Tibial artery (tissue), 4 donors: Measurements from ENCODE around the gene BCLAF1.

ENCODE experiments used
- DNase-seq, 2 donors: peaks; one replicate each; pipeline ENCODE4 v3.0.0-alpha.2; 2019
- H3K27ac ChIP-seq, 2 donors: fragments of 200-600 bp; sonication (generic) in 1 of 2; 1 replicate in 1 of 2; 2 replicates in 1 of 2; pipeline ENCODE4 v1.5.1; 2018 to 2019; ENCODE audit warnings: mild to moderate bottlenecking in 1 of 2
- H3K27me3 ChIP-seq, 2 donors: fragments of 200-600 bp; sonication (generic) in 1 of 2; one replicate each; pipeline versions ENCODE4 v1.5.1 to v1.6.0; 2016 to 2019
- H3K36me3 ChIP-seq, 3 donors: fragments of 200-600 bp; sonication (generic) in 2 of 3; one replicate each; pipeline ENCODE4 v1.5.1; 2016 to 2019; ENCODE audit warnings: mild to moderate bottlenecking in 2 of 3
- H3K4me1 ChIP-seq, 4 donors: fragments of 200-600 bp; sonication (generic) in 2 of 4; 1 replicate in 3 of 4; 2 replicates in 1 of 4; pipeline ENCODE4 v1.5.1; 2016 to 2019
- H3K4me3 ChIP-seq, 2 donors: fragments of 200-600 bp; sonication (generic) in 1 of 2; 1 replicate in 1 of 2; 2 replicates in 1 of 2; pipeline ENCODE4 v1.5.1; 2018 to 2019; ENCODE audit warnings: mild to moderate bottlenecking in 2 of 2
- H3K9me3 ChIP-seq, 3 donors: fragments of 200-600 bp; sonication (generic) in 1 of 3; one replicate each; pipeline ENCODE4 v1.5.1; 2016 to 2019
- intact Hi-C: fragments of 100-400 bp; cut with DNase I; formaldehyde crosslinking; loops from one replicate; pipeline ENCODE4 v1.15.0; 2023; ENCODE audit warnings: low total_unique reads
- TF ChIP-seq, protein P1 (sequence below), 2 experiments: fragments of 200-600 bp in 1 of 2; fragments of 450-650 bp in 1 of 2; IDR thresholded peaks; one replicate each; pipeline ENCODE4 v1.5.1; 2017 to 2019; ENCODE audit warnings: antibody characterized with exemption in 2 of 2, mild to moderate bottlenecking in 1 of 2, moderate library complexity in 1 of 2

The BCLAF1 gene, protein sequence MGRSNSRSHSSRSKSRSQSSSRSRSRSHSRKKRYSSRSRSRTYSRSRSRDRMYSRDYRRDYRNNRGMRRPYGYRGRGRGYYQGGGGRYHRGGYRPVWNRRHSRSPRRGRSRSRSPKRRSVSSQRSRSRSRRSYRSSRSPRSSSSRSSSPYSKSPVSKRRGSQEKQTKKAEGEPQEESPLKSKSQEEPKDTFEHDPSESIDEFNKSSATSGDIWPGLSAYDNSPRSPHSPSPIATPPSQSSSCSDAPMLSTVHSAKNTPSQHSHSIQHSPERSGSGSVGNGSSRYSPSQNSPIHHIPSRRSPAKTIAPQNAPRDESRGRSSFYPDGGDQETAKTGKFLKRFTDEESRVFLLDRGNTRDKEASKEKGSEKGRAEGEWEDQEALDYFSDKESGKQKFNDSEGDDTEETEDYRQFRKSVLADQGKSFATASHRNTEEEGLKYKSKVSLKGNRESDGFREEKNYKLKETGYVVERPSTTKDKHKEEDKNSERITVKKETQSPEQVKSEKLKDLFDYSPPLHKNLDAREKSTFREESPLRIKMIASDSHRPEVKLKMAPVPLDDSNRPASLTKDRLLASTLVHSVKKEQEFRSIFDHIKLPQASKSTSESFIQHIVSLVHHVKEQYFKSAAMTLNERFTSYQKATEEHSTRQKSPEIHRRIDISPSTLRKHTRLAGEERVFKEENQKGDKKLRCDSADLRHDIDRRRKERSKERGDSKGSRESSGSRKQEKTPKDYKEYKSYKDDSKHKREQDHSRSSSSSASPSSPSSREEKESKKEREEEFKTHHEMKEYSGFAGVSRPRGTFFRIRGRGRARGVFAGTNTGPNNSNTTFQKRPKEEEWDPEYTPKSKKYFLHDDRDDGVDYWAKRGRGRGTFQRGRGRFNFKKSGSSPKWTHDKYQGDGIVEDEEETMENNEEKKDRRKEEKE

DNA sequence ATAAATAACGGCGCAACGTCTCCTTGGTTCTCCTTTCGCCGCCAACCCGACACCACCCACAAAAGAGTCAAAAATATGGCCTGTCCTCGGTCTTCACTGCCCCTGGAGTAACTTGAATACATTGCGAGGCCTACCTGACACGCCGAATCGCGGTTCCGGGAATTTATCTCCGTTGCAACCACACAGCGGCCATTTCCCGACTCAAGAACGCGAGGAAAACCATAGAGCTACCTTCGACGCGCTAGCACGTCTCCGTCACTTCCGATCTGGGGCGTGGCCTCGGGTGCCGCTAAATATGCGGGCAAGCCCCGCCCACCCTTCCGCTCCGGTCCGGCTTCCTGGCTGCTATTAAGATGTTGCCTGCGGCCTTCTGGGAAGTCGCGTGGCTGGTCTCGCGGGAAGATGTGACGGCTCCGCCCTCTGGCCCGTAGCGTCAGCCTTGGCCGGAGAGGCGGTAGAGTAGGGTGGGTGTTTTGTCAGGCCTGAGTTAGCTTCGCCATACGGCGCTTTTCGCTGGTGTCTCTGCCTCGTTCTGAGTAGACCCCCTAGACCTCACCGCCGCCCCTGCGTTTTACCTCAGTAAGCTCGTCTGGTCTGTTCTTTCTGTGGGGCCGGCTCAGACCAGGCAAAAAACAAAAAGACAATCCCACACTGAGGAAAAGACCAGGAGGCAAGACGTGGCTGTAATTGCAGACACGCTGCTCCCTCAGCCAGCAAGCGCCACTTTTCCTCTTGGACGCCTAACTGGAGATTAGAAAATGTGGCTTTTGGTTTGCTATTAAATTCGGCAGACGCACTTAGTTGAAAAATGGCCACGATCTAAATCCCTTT lies at the start of gene BCLAF1:
TSS of gene BCLAF1 (minus strand) at position 268 of the 831 bp plus-strand sequence. CDS start 9,980 bp downstream, outside the sequence.
- intact Hi-C loops: loop anchor here (2.0 kb wide), 1 partner anchor 39 kb away; the partner anchor contains the start of gene MTFR2
- H3K9me3 ChIP-seq: no peaks in the 10 kb centered on the region
- H3K27me3 ChIP-seq: no peaks in the 10 kb centered on the region
- H3K27ac ChIP-seq: peak within 1 kb of the TSS; percentile 100
- TF ChIP-seq, protein P1, sequence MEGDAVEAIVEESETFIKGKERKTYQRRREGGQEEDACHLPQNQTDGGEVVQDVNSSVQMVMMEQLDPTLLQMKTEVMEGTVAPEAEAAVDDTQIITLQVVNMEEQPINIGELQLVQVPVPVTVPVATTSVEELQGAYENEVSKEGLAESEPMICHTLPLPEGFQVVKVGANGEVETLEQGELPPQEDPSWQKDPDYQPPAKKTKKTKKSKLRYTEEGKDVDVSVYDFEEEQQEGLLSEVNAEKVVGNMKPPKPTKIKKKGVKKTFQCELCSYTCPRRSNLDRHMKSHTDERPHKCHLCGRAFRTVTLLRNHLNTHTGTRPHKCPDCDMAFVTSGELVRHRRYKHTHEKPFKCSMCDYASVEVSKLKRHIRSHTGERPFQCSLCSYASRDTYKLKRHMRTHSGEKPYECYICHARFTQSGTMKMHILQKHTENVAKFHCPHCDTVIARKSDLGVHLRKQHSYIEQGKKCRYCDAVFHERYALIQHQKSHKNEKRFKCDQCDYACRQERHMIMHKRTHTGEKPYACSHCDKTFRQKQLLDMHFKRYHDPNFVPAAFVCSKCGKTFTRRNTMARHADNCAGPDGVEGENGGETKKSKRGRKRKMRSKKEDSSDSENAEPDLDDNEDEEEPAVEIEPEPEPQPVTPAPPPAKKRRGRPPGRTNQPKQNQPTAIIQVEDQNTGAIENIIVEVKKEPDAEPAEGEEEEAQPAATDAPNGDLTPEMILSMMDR (IDR thresholded peaks at IDR 0.05): peak in 1 of 2 experiments; percentile 18
- no peaks in the 10 kb centered on the region for H3K36me3 ChIP-seq
- DNase-seq: peak; percentile 99 to 100
- peak within 1 kb of the TSS; percentile 85 to 95 for H3K4me3 ChIP-seq
- H3K4me1 ChIP-seq: peaks cover 4 to 45% (median 33%) of the 10 kb centered on the region in 4 donors

- Histone ChIP-seq H3K4me1 (no peaks in the 10 kb centered on the region), H3K9me3 (no peaks in the 10 kb centered on the region), H3K36me3 (no peaks in the 10 kb centered on the region), H3K27me3 (no peaks in the 10 kb centered on the region), H3K4me3 (no peak overlapping the region), H3K27ac (no peak overlapping the region)
- intact Hi-C loops: no loop called here
- TF ChIP-seq, protein P1 (IDR thresholded peaks at IDR 0.05): no peak
- no peak for DNase-seq
Observed at GRCh38 chr6:136338486-136338885, 48.8 kb upstream of the BCLAF1 start.

DNA sequence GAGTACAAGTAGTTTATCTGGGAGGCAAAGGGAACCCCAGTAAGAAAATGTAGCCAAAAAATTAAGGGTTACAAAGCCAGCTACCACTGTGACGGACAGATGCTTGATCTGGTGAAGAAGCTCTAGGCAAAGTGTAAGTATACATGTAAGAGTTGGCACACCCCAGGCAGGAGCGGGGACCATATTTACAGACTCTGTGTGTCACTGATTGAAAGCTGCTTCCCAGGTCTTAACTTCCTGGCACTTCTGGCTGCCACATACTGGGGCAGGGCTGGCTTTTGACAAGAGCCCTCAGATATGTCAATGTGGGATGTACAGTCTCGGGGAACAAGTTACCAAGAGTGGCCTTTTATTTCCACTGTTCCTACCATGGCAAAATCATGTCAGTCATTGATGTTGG lies 48.0 kb upstream of the BCLAF1 start:
- TF ChIP-seq, protein P1 (IDR thresholded peaks at IDR 0.05): no peak
- no peaks in the 10 kb centered on the region for H3K4me1 ChIP-seq
- DNase-seq: no peak
- H3K36me3 ChIP-seq: no peaks in the 10 kb centered on the region
- no peak overlapping the region for H3K27ac ChIP-seq
- intact Hi-C loops: no loop called here
- no peaks in the 10 kb centered on the region for H3K9me3 ChIP-seq
- no peak overlapping the region for H3K4me3 ChIP-seq
- H3K27me3 ChIP-seq: no peaks in the 10 kb centered on the region

- intact Hi-C loops: no loop called here
- DNase-seq: no peak
Observed at GRCh38 chr6:136337121-136337520, 47.5 kb upstream of the BCLAF1 start.

More at GRCh38 chr6:136337121-136337520, 47.5 kb upstream of the BCLAF1 start:
- Histone ChIP-seq H3K36me3 (no peaks in the 10 kb centered on the region), H3K9me3 (no peaks in the 10 kb centered on the region), H3K4me3 (no peak overlapping the region), H3K27ac (no peak overlapping the region), H3K4me1 (no peaks in the 10 kb centered on the region), H3K27me3 (no peaks in the 10 kb centered on the region)
- TF ChIP-seq, protein P1 (IDR thresholded peaks at IDR 0.05): no peak
